OCI-LY7 (cell line): ENCODE data around the gene TENT5C. TPM values are rescaled to one million over a fixed set of nuclear protein-coding genes. Genes with fewer than 3 reads are reported as not detected.

ENCODE experiments used
- BruUV-seq: library from RNA; stranded (reverse); fragments of 400-500 nt; replicated peaks from 2 replicates; lab custom pipeline; 2021; lab: Mats Ljungman, UMichigan
- CTCF ChIA-PET: fragments of 300-600 bp; sonication (Branson Sonifier 250); formaldehyde crosslinking; loops from one replicate; lab custom pipeline; 2022; ENCODE audit warnings: antibody characterized with exemption; ENCODE audit not compliant: unreplicated experiment; lab: Charles Lee
- POLR2A ChIA-PET: fragments of 300-600 bp; sonication (Branson Sonifier 250); formaldehyde crosslinking; loops from one replicate; lab custom pipeline; 2022; ENCODE audit warnings: antibody characterized with exemption; lab: Charles Lee
- DNase-seq: peaks from one replicate; pipeline ENCODE4 v3.0.0-alpha.2; 2015; ENCODE audit warnings: low spot score
- H2AFZ ChIP-seq: fragments of 200-600 bp; sonication (generic), shearing (Covaris generic); 2 replicates; pipeline ENCODE4 v1.6.1; 2014; ENCODE audit warnings: mild to moderate bottlenecking, antibody characterized with exemption, low read length, moderate library complexity
- H3K27ac ChIP-seq: fragments of 200-600 bp; sonication (generic); 2 replicates; pipeline ENCODE4 v1.5.1; 2014; ENCODE audit warnings: mixed run types, low read depth, mild to moderate bottlenecking, moderate library complexity, low read length, inconsistent platforms; ENCODE audit not compliant: poor library complexity, severe bottlenecking
- H3K36me3 ChIP-seq: fragments of 200-600 bp; sonication (generic); 2 replicates; pipeline ENCODE4 v1.6.1; 2014; ENCODE audit warnings: mild to moderate bottlenecking, antibody characterized with exemption, low read length, moderate library complexity, mixed read lengths; ENCODE audit not compliant: insufficient read depth
- H3K4me1 ChIP-seq: fragments of 200-600 bp; sonication (generic); 2 replicates; pipeline ENCODE4 v1.5.1; 2014; ENCODE audit warnings: mild to moderate bottlenecking, low read length; ENCODE audit not compliant: insufficient read depth, poor library complexity, severe bottlenecking
- H3K4me2 ChIP-seq: fragments of 200-600 bp; sonication (generic); 2 replicates; pipeline ENCODE4 v1.6.1; 2014; ENCODE audit warnings: mild to moderate bottlenecking, low read length
- H3K4me3 ChIP-seq: fragments of 200-600 bp; sonication (generic); 2 replicates; pipeline ENCODE4 v1.5.1; 2014; ENCODE audit warnings: mild to moderate bottlenecking, low read depth, low read length; ENCODE audit not compliant: poor library complexity, severe bottlenecking
- H3K79me2 ChIP-seq: fragments of 200-600 bp; sonication (generic); 2 replicates; pipeline ENCODE4 v1.6.1; 2016; ENCODE audit warnings: low read depth, mild to moderate bottlenecking, low read length, moderate library complexity, mixed read lengths; ENCODE audit not compliant: insufficient read depth
- H3K9me2 ChIP-seq: fragments of 200-600 bp; sonication (generic); 2 replicates; pipeline ENCODE4 v1.6.1; 2016; ENCODE audit warnings: mild to moderate bottlenecking, low read length, mixed read lengths; ENCODE audit not compliant: insufficient read depth
- H3K9me3 ChIP-seq: fragments of 200-600 bp; sonication (generic); 2 replicates; pipeline ENCODE4 v1.6.1; 2014; ENCODE audit warnings: mild to moderate bottlenecking, mixed run types, low read length, mixed read lengths
- H4K20me1 ChIP-seq: fragments of 200-600 bp; sonication (generic); 2 replicates; pipeline ENCODE4 v1.6.1; 2014; ENCODE audit warnings: mild to moderate bottlenecking, antibody characterized with exemption, low read length, moderate library complexity, mixed read lengths; ENCODE audit not compliant: insufficient read depth
- EZH2phosphoT487 ChIP-seq: fragments of 200-600 bp; sonication (generic); IDR thresholded peaks from 2 replicates; pipeline ENCODE4 v1.6.1; 2018; ENCODE audit warnings: low read depth, borderline replicate concordance, mild to moderate bottlenecking, mixed run types, antibody characterized with exemption, low read length, moderate library complexity, mixed read lengths
- intact Hi-C: fragments of 100-400 bp; cut with micrococcal nuclease; formaldehyde crosslinking; loops from one replicate; pipeline ENCODE4 v1.10.0; 2022; ENCODE audit not compliant: unreplicated experiment
- total RNA-seq, 2 experiments: library from RNA; depleted of rRNA in 1 of 2; stranded (reverse); fragments of >200 nt in 1 of 2; shearing (Covaris generic) in 1 of 2; gene quantifications; 2 replicates each; pipeline ENCODE4 v1.2.3, GENCODE V29; 2014 to 2022
- TF ChIP-seq, protein P1 (sequence below): fragments of 200-600 bp; sonication (generic); conservative IDR thresholded peaks from 2 replicates; pipeline ENCODE4 v1.5.1; 2014; ENCODE audit warnings: mild to moderate bottlenecking, antibody characterized with exemption, low read length, moderate library complexity, mixed read lengths

TENT5C gene
- total RNA-seq, 2 experiments from 2014 or later: 13.3 to 31.1 TPM

DNA sequence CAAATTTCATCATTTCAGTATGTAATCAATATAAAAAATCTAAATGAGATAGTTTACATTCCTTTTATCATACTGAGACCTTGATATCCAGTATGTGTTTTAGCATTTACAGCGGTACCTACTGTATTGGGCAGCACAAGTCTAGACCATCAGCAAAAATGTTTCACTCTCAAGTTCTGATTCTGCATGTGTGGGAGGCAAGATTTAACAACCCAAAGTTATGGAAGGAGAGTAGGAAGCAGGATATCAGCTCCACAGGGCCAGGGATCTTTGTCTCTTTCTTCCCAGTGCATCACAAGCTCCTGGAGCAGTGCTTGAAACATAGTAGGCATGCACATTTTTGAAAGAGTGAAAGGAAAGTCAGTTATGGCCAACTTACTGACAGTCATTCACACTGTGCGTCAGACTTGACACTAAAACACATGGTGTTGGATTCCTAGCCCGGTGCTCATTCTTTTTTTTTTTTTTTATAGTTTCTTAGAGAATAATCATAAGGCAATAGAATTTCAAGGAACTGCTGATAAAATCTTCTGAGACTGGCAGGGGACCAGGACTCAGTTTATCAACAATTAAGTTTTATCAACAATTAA lies 6.1 kb downstream of the TENT5C start:
- intact Hi-C loops: no loop called here
- no peak overlapping the region for H3K4me2 ChIP-seq
- ChIA-PET CTCF (no interaction called here), POLR2A (interaction anchor here (0.5 to 15.8 kb wide), 9 partner anchors 9 to 197 kb away, joined by 3 to 281 read pairs (median 3); no protein-coding TSS in a partner anchor)
- no TSS peak for BruUV-seq
- H3K4me1 ChIP-seq: peaks cover 76% of the 10 kb centered on the region
- H3K9me2 ChIP-seq: no peaks in the 10 kb centered on the region
- no peaks in the 10 kb centered on the region for H3K9me3 ChIP-seq
- peaks cover 90% of the 10 kb centered on the region for H3K79me2 ChIP-seq
- peaks cover 9% of the 10 kb centered on the region; the same call in 1 of the 2 replicates for H4K20me1 ChIP-seq
- no peak overlapping the region for H3K27ac ChIP-seq
- TF ChIP-seq, protein P1, sequence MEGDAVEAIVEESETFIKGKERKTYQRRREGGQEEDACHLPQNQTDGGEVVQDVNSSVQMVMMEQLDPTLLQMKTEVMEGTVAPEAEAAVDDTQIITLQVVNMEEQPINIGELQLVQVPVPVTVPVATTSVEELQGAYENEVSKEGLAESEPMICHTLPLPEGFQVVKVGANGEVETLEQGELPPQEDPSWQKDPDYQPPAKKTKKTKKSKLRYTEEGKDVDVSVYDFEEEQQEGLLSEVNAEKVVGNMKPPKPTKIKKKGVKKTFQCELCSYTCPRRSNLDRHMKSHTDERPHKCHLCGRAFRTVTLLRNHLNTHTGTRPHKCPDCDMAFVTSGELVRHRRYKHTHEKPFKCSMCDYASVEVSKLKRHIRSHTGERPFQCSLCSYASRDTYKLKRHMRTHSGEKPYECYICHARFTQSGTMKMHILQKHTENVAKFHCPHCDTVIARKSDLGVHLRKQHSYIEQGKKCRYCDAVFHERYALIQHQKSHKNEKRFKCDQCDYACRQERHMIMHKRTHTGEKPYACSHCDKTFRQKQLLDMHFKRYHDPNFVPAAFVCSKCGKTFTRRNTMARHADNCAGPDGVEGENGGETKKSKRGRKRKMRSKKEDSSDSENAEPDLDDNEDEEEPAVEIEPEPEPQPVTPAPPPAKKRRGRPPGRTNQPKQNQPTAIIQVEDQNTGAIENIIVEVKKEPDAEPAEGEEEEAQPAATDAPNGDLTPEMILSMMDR: no peak
- no peak for TF ChIP-seq EZH2phosphoT487
- no peak overlapping the region for H3K4me3 ChIP-seq
- H3K36me3 ChIP-seq: peaks cover 33% of the 10 kb centered on the region
- H2AFZ ChIP-seq: no peak overlapping the region
- DNase-seq: no peak

DNA sequence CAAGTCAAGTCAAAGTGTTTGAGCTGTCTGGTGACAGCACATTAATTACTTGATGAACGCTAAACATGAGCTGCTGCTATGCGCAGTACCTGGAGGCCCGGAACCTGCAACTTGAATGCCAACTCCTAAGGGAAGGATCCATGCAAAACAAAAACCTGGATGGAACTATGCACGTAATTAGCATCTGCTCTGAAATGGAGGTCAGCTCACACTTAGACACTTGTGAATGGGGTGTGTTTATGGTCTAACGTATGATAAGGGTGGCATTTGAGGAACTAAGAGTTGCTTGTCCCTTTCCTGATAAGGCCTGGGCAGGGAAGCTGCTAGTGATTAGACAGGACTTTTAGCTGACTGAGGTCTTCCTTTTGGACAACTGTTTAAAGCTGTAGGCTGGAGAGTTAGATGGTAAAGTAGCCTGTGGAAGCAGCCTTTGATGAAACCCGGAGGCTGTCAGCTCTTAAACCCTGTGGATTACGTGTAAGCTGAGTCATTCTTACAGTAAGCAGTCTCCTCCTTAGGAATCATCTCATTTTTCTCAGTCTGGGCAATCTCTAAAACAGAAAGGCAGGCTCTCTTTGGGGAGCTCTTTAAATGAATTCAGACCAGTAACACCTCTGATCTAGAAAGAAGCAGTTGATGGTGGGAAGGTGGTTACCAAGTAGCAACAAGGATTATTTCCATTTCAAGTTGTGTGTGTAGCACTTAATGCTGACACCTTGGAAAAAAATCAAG lies 6.8 kb downstream of the TENT5C start:
- peaks cover 9% of the 10 kb centered on the region; the same call in 1 of the 2 replicates for H4K20me1 ChIP-seq

More for the DNA sequence above, 6.8 kb downstream of the TENT5C start:
- Histone ChIP-seq H3K9me2 (no peaks in the 10 kb centered on the region), H3K79me2 (peaks cover 90% of the 10 kb centered on the region), H2AFZ (no peak overlapping the region), H3K4me1 (peaks cover 79% of the 10 kb centered on the region), H3K9me3 (no peaks in the 10 kb centered on the region), H3K27ac (no peak overlapping the region), H3K4me3 (no peak overlapping the region), H3K36me3 (peaks cover 33% of the 10 kb centered on the region), H3K4me2 (no peak overlapping the region)
- no peak for DNase-seq
- intact Hi-C loops: no loop called here
- ChIA-PET CTCF (interaction anchor here (1.2 kb wide), 1 partner anchor 77 kb away, joined by 4 read pairs; no protein-coding TSS in a partner anchor), POLR2A (interaction anchor here (0.7 to 15.8 kb wide), 10 partner anchors 17 to 62 kb away, joined by 3 to 281 read pairs (median 3); no protein-coding TSS in a partner anchor)
- BruUV-seq: no TSS peak
- no peak for TF ChIP-seq EZH2phosphoT487
- TF ChIP-seq, protein P1: no peak
